MCF 10A (cell line): ENCODE measurements around the gene VAV2. TPM values are rescaled to one million over a fixed set of nuclear protein-coding genes. Genes with fewer than 3 reads are reported as not detected.

Experiments used
- BruUV-seq: library from RNA; stranded (reverse); fragments of 400-500 nt; replicated peaks from 2 replicates; lab custom pipeline; 2021; lab: Mats Ljungman, UMichigan
- CTCF ChIA-PET: fragments of 300-600 bp; sonication (Branson Sonifier 250); formaldehyde crosslinking; extraction: SDS; loops from one replicate; lab custom pipeline; 2021; ENCODE audit warnings: antibody characterized with exemption, inconsistent platforms; lab: Yijun Ruan, JAX
- POLR2A ChIA-PET: fragments of 300-600, 350-650 bp; sonication (Branson Sonifier 250); formaldehyde crosslinking; extraction: SDS; loops from one replicate; lab custom pipeline; 2020; ENCODE audit warnings: antibody characterized with exemption, inconsistent platforms; lab: Yijun Ruan, JAX
- DNase-seq: peaks from one replicate; pipeline ENCODE4 v3.0.0-alpha.2; 2018; ENCODE audit not compliant: unreplicated experiment
- H3K27ac Mint-ChIP-seq: one replicate; pipeline ENCODE4 v1.8.0; 2022; ENCODE audit warnings: mild to moderate bottlenecking, low read depth, mixed read lengths; ENCODE audit not compliant: unreplicated experiment
- H3K27me3 Mint-ChIP-seq: one replicate; pipeline ENCODE4 v1.8.0; 2022; ENCODE audit warnings: mixed read lengths; ENCODE audit not compliant: insufficient read depth, unreplicated experiment
- H3K36me3 Mint-ChIP-seq: one replicate; pipeline ENCODE4 v1.8.0; 2022; ENCODE audit warnings: mild to moderate bottlenecking, moderate library complexity, mixed read lengths; ENCODE audit not compliant: insufficient read depth, unreplicated experiment
- H3K4me1 Mint-ChIP-seq: one replicate; pipeline ENCODE4 v1.8.0; 2022; ENCODE audit warnings: mixed read lengths; ENCODE audit not compliant: insufficient read depth, unreplicated experiment
- H3K4me3 Mint-ChIP-seq: one replicate; pipeline ENCODE4 v1.8.0; 2022; ENCODE audit warnings: mild to moderate bottlenecking, moderate library complexity, mixed read lengths; ENCODE audit not compliant: unreplicated experiment
- H3K9me3 Mint-ChIP-seq: one replicate; pipeline ENCODE4 v1.8.0; 2022; ENCODE audit warnings: mixed read lengths; ENCODE audit not compliant: unreplicated experiment
- intact Hi-C: fragments of 100-400 bp; cut with micrococcal nuclease; formaldehyde crosslinking; loops from 2 replicates; pipeline ENCODE4 v1.14.1; 2022
- total RNA-seq: library from RNA; stranded (reverse); gene quantifications from 2 replicates; pipeline ENCODE4 v1.2.3, GENCODE V29; 2022
- TF ChIP-seq, protein P1 (sequence below): fragments of 200-600 bp; IDR thresholded peaks from one replicate; pipeline ENCODE4 v1.8.0; 2022; ENCODE audit warnings: antibody characterized with exemption, mild to moderate bottlenecking; ENCODE audit not compliant: unreplicated experiment

Gene VAV2
- total RNA-seq, 1 experiment from 2014 or later = 31.0 TPM

GRCh38 chr9:133850937-133851336 lies 141.2 kb downstream of the VAV2 start:
- TF ChIP-seq, protein P1, sequence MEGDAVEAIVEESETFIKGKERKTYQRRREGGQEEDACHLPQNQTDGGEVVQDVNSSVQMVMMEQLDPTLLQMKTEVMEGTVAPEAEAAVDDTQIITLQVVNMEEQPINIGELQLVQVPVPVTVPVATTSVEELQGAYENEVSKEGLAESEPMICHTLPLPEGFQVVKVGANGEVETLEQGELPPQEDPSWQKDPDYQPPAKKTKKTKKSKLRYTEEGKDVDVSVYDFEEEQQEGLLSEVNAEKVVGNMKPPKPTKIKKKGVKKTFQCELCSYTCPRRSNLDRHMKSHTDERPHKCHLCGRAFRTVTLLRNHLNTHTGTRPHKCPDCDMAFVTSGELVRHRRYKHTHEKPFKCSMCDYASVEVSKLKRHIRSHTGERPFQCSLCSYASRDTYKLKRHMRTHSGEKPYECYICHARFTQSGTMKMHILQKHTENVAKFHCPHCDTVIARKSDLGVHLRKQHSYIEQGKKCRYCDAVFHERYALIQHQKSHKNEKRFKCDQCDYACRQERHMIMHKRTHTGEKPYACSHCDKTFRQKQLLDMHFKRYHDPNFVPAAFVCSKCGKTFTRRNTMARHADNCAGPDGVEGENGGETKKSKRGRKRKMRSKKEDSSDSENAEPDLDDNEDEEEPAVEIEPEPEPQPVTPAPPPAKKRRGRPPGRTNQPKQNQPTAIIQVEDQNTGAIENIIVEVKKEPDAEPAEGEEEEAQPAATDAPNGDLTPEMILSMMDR = no peak
- Mint-ChIP-seq H3K4me3 (no peak overlapping the region), H3K9me3 (no peaks in the 10 kb centered on the region), H3K27ac (peak overlapping the region; percentile 64), H3K36me3 (peaks cover 22% of the 10 kb centered on the region), H3K27me3 (no peaks in the 10 kb centered on the region), H3K4me1 (peaks cover 4% of the 10 kb centered on the region)
- ChIA-PET CTCF (no interaction called here), POLR2A (no interaction called here)
- intact Hi-C loops = no loop called here
- no TSS peak for BruUV-seq
- no peak for DNase-seq

DNA sequence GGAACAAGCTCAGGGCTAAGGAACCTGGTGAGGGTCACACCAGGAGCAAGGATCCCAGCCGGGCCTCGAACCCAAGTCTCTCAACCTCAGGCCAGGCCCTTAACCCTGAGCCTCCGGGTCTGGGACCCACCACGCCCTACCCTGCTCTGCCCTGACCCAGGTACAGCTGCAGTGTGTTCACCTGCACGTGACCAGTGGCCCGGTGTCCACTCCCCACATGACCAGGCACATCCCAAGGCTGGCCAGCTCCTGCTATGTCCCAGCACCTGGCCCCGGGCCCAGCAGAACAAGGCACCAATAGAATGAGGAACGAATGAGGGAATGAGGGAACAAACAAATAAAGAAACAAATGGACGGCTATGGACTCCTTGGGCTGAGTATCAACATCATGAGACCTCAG lies 142.0 kb downstream of the VAV2 start:
- no peak for DNase-seq
- Mint-ChIP-seq H3K4me1 (no peaks in the 10 kb centered on the region), H3K36me3 (peaks cover 23% of the 10 kb centered on the region), H3K27ac (no peak overlapping the region), H3K27me3 (no peaks in the 10 kb centered on the region), H3K4me3 (no peak overlapping the region), H3K9me3 (no peaks in the 10 kb centered on the region)
- TF ChIP-seq, protein P1 = no peak
- BruUV-seq = no TSS peak
- ChIA-PET CTCF (no interaction called here), POLR2A (interaction anchor here (0.5 to 1.1 kb wide), 3 partner anchors 20 to 33 kb away, joined by 3 read pairs; no protein-coding TSS in a partner anchor)
- intact Hi-C loops = no loop called here

- ChIA-PET CTCF (no interaction called here), POLR2A (interaction anchor here (1.1 kb wide), 1 partner anchor 34 kb away, joined by 3 read pairs; no protein-coding TSS in a partner anchor)
- peaks cover 23% of the 10 kb centered on the region for H3K36me3 Mint-ChIP-seq
- no peak for DNase-seq
- intact Hi-C loops = no loop called here
- no peaks in the 10 kb centered on the region for H3K9me3 Mint-ChIP-seq
- TF ChIP-seq, protein P1 = no peak
- no peaks in the 10 kb centered on the region for H3K27me3 Mint-ChIP-seq
- H3K4me3 Mint-ChIP-seq = no peak overlapping the region
- BruUV-seq = no TSS peak
- no peak overlapping the region for H3K27ac Mint-ChIP-seq
- no peaks in the 10 kb centered on the region for H3K4me1 Mint-ChIP-seq
These were observed 142.9 kb downstream of the VAV2 start for GRCh38 chr9:133849110-133849670.

GRCh38 chr9:133848471-133849109 lies 143.5 kb downstream of the VAV2 start:
- H3K36me3 Mint-ChIP-seq = peaks cover 23% of the 10 kb centered on the region
- H3K27ac Mint-ChIP-seq = no peak overlapping the region
- H3K27me3 Mint-ChIP-seq = no peaks in the 10 kb centered on the region

More at GRCh38 chr9:133848471-133849109, 143.5 kb downstream of the VAV2 start:
- no TSS peak for BruUV-seq
- TF ChIP-seq, protein P1 = no peak
- no peak overlapping the region for H3K4me3 Mint-ChIP-seq
- no peaks in the 10 kb centered on the region for H3K9me3 Mint-ChIP-seq
- ChIA-PET POLR2A (no interaction called here), CTCF (no interaction called here)
- DNase-seq = no peak
- intact Hi-C loops = no loop called here
- H3K4me1 Mint-ChIP-seq = no peaks in the 10 kb centered on the region
